GM12878 (cell line): ENCODE data around the gene PHACTR1. TPM values are rescaled to one million over a fixed set of nuclear protein-coding genes. Genes with fewer than 3 reads are reported as not detected.

ENCODE experiments used
- ATAC-seq: fragments of 200-7000 bp; cut with Tn5 transposase; 3 replicates; pipeline ENCODE4 v1.9.1; 2020; ENCODE audit warnings: mild to moderate bottlenecking, moderate library complexity
- BruUV-seq: library from RNA; stranded (reverse); fragments of 400-500 nt; replicated peaks from 2 replicates; lab custom pipeline; 2021; lab: Mats Ljungman, UMichigan
- CTCF ChIA-PET: fragments of 300-600 bp; sonication (Branson Sonifier 250); formaldehyde crosslinking; extraction: SDS; loops from one replicate; lab custom pipeline; 2021; ENCODE audit warnings: inconsistent platforms; lab: Yijun Ruan, JAX
- POLR2A ChIA-PET: fragments of 350-600 bp; formaldehyde crosslinking; extraction: SDS; loops from one replicate; lab custom pipeline; 2021; ENCODE audit warnings: inconsistent platforms; lab: Charles Lee
- RAD21 ChIA-PET: fragments of 300-600 bp; sonication (Branson Sonifier 250); formaldehyde crosslinking; loops from one replicate; lab custom pipeline; 2023; ENCODE audit warnings: antibody characterized with exemption; ENCODE audit not compliant: unreplicated experiment; lab: Charles Lee
- SMC1A ChIA-PET: fragments of 300-600 bp; sonication (Branson Sonifier 250); formaldehyde crosslinking; loops from one replicate; lab custom pipeline; 2023; ENCODE audit not compliant: unreplicated experiment, uncharacterized antibody; lab: Charles Lee
- DNase-seq: peaks from one replicate; pipeline ENCODE4 v3.0.0-alpha.2; 2011; ENCODE audit warnings: low read depth, low spot score
- FAIRE-seq: peaks from 3 replicates; lab custom pipeline; 2011; peaks lifted over from hg19 to GRCh38; lab: Jason Lieb, UNC
- H2AFZ ChIP-seq: 2 replicates; pipeline ENCODE4 v1.6.0; 2011; ENCODE audit warnings: low read depth, low read length, control low read depth; ENCODE audit not compliant: control insufficient read depth
- H3K27ac ChIP-seq: 2 replicates; pipeline ENCODE4 v1.5.1; 2011; ENCODE audit warnings: control low read depth; ENCODE audit not compliant: control insufficient read depth, insufficient read depth
- H3K27me3 ChIP-seq, 2 experiments: replicated peaks in 1 of 2; 2 replicates each; pipeline versions ENCODE4 v1.6.0 to v1.6.1; 2011; ENCODE audit warnings: low read length in 1 of 2; ENCODE audit not compliant: control insufficient read depth in 2 of 2, insufficient read depth in 2 of 2
- H3K36me3 ChIP-seq, 2 experiments: 2 replicates each; pipeline ENCODE4 v1.5.1; 2011; ENCODE audit warnings: low read length in 1 of 2; ENCODE audit not compliant: control insufficient read depth in 2 of 2, insufficient read depth in 2 of 2
- H3K4me1 ChIP-seq: 2 replicates; pipeline ENCODE4 v1.6.1; 2011; ENCODE audit warnings: mild to moderate bottlenecking, low read length, moderate library complexity, mixed read lengths; ENCODE audit not compliant: control insufficient read depth, insufficient read depth
- H3K4me2 ChIP-seq: 2 replicates; pipeline ENCODE4 v1.6.0; 2011; ENCODE audit warnings: control low read depth; ENCODE audit not compliant: control insufficient read depth, insufficient read depth
- H3K4me3 ChIP-seq: fragments of 200-600 bp; sonication (generic); 2 replicates; pipeline ENCODE4 v1.5.1; 2016
- H3K79me2 ChIP-seq: 2 replicates; pipeline ENCODE4 v1.6.0; 2011; ENCODE audit warnings: low read length; ENCODE audit not compliant: control insufficient read depth, insufficient read depth
- H3K9ac ChIP-seq: 2 replicates; pipeline ENCODE4 v1.8.0; 2011; ENCODE audit warnings: low read length, control low read depth, mixed read lengths; ENCODE audit not compliant: control insufficient read depth, insufficient read depth
- H3K9me3 ChIP-seq: replicated peaks from 3 replicates; pipeline ENCODE4 v1.5.1; 2011; ENCODE audit warnings: mild to moderate bottlenecking, low read length; ENCODE audit not compliant: control insufficient read depth, insufficient read depth
- H4K20me1 ChIP-seq: 2 replicates; pipeline ENCODE4 v1.6.0; 2011; ENCODE audit not compliant: control insufficient read depth, insufficient read depth
- ASH2L ChIP-seq: fragments of 300-600, 200-600 bp; sonication (generic); IDR thresholded peaks from 2 replicates; pipeline ENCODE4 v1.6.1; 2017; ENCODE audit warnings: low read depth, mild to moderate bottlenecking, borderline replicate concordance
- BMI1 ChIP-seq: fragments of 450-650 bp; IDR thresholded peaks from 2 replicates; pipeline ENCODE4 v1.6.1; 2016; ENCODE audit warnings: mild to moderate bottlenecking, moderate library complexity, borderline replicate concordance
- IKZF2 ChIP-seq, 2 experiments: fragments of 450-650 bp; IDR thresholded peaks; 2 replicates each; pipeline ENCODE4 v1.6.1; 2017; ENCODE audit warnings: mild to moderate bottlenecking in 2 of 2, moderate library complexity in 2 of 2
- SKIL ChIP-seq: fragments of 450-650 bp; IDR thresholded peaks from 2 replicates; pipeline ENCODE4 v1.6.1; 2017; ENCODE audit warnings: mild to moderate bottlenecking, low read depth, inconsistent platforms; ENCODE audit not compliant: poor library complexity, severe bottlenecking
- WGBS: methylation state at CpG from one replicate; pipeline ENCODE4 v1.1.6; 2016; ENCODE audit warnings: low lambda C conversion rate; ENCODE audit not compliant: insufficient replicate concordance, insufficient coverage; ENCODE audit errors: missing lambda C conversion rate; 5-methylcytosine and 5-hydroxymethylcytosine counted together
- in situ Hi-C: fragments of 300-500 bp; cut with MboI; formaldehyde crosslinking; loops from 9 replicates; pipeline ENCODE4 v1.14.3; 2018; ENCODE audit warnings: mixed read lengths
- intact Hi-C: fragments of 100-400 bp; cut with micrococcal nuclease; formaldehyde crosslinking; loops from one replicate; pipeline ENCODE4 v1.14.2; 2022; ENCODE audit not compliant: unreplicated experiment
- polyA plus RNA-seq, 11 experiments: library from polyadenylated mRNA; depleted of rRNA in 4 of 11; unstranded in 6 of 11; stranded (reverse) in 5 of 11; fragments of >200 nt; fragmentation: Nextera tagmentation in 4 of 11; fragmentation: Illumina TruSeq in 1 of 11; extraction: Ambion mirVana in 4 of 11; extraction: Trizol in 1 of 11; gene quantifications; 1 replicate in 1 of 11; 2 replicates in 10 of 11; pipeline versions ENCODE4 v1.2.1 to v1.2.3, GENCODE V29; 2011 to 2016; ENCODE audit warnings: inconsistent platforms in 2 of 11, missing spikeins in 2 of 11, low read depth in 1 of 11
- total RNA-seq, 4 experiments: library from RNA; depleted of rRNA in 3 of 4; stranded (reverse); fragments of >200 nt in 3 of 4; fragmentation: Illumina TruSeq in 1 of 4; extraction: Trizol in 1 of 4; gene quantifications; 2 replicates each; pipeline versions ENCODE4 v1.2.1 to v1.2.3, GENCODE V29; 2013 to 2021
- TF ChIP-seq, protein P1 (sequence below): IDR thresholded peaks from 2 replicates; pipeline ENCODE4 v1.6.1; 2011; ENCODE audit warnings: borderline replicate concordance, low read depth, mild to moderate bottlenecking, moderate library complexity, low read length; ENCODE audit not compliant: insufficient read depth, poor library complexity, severe bottlenecking

PHACTR1 gene
- total and polyA plus RNA-seq, 10 of the 15 experiments (the other 5 are each of a cell fraction or from before 2014, with no cell fraction given), result 34.2 to 94.6 (median 62.3) TPM

- no peak for TF ChIP-seq SKIL
Measured at GRCh38 chr6:13212096-13212495, 495.5 kb downstream of the PHACTR1 start (continued).

GRCh38 chr6:13212538-13212937 is 496.0 kb downstream of the PHACTR1 start:
- H3K9ac ChIP-seq, result no peak overlapping the region
- intact Hi-C loops, result no loop called here
- POLR2A ChIA-PET, result no interaction called here
- no peak for DNase-seq
- H3K79me2 ChIP-seq, result no peaks in the 10 kb centered on the region
- CTCF ChIA-PET, result interaction anchor here (0.8 to 1.9 kb wide), 2 partner anchors 10 to 17 kb away, joined by 3 to 6 read pairs; no protein-coding TSS in a partner anchor
- H3K27ac ChIP-seq, result no peak overlapping the region
- WGBS, result 77% methylated on average over 12 of the region's 14 CpGs
- no peaks in the 10 kb centered on the region for H4K20me1 ChIP-seq
- no peak for ATAC-seq
- no peaks in the 10 kb centered on the region; a peak in 1 of 4 replicates for H3K27me3 ChIP-seq
- FAIRE-seq, result no peak
- no peak overlapping the region for H3K4me2 ChIP-seq
- no peaks in the 10 kb centered on the region for H3K36me3 ChIP-seq
- in situ Hi-C loops, result no loop called here
- RAD21 ChIA-PET, result interaction anchor here (1.0 kb wide), 1 partner anchor 17 kb away, joined by 3 read pairs; no protein-coding TSS in a partner anchor
- TF ChIP-seq, protein P1, sequence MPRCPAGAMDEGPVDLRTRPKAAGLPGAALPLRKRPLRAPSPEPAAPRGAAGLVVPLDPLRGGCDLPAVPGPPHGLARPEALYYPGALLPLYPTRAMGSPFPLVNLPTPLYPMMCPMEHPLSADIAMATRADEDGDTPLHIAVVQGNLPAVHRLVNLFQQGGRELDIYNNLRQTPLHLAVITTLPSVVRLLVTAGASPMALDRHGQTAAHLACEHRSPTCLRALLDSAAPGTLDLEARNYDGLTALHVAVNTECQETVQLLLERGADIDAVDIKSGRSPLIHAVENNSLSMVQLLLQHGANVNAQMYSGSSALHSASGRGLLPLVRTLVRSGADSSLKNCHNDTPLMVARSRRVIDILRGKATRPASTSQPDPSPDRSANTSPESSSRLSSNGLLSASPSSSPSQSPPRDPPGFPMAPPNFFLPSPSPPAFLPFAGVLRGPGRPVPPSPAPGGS, result peak; percentile 56
- no peak for TF ChIP-seq BMI1
- TF ChIP-seq IKZF2 (IDR thresholded peaks at IDR 0.05), result no peak
- TF ChIP-seq ASH2L, result no peak
- TF ChIP-seq, all 136 proteins: peak for 1
- Histone ChIP-seq H3K9me3 (no peaks in the 10 kb centered on the region), H3K4me1 (0 out of 2 replicates have a peak, but pooled peaks cover 4% of the 10 kb centered on the region), H2AFZ (no peak overlapping the region), H3K4me3 (no peak overlapping the region)
- SMC1A ChIA-PET, result interaction anchor here (0.7 to 1.4 kb wide), 3 partner anchors 17 to 110 kb away, joined by 3 to 4 read pairs (median 3); no protein-coding TSS in a partner anchor
- BruUV-seq, result no TSS peak
